ENCODE results near the gene NEO1. TPM values are rescaled to one million over a fixed set of nuclear protein-coding genes. Genes with fewer than 3 reads are reported as not detected.

Gene NEO1
- total and polyA plus RNA-seq, 4 donors = 1.6 to 9.9 (median 5.8) TPM

DNA sequence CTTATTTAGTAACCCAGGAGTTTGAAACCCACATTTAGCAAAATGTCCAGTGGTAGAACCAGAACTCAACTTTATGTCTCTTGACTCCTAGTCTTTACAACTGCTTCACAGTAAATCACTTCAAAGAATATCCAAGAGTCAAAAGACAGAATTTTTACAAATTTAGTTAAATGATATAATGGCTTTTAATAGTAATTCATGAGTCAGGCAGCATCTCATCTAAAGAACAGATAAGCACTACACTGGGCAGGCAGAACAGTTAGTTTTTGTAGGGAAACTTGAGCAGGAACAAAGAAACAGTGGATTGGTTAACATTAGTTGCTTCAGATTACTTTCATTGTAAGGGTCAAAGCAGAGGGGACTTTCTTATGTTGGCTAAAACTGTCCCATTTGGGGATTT, 120.2 kb downstream of the NEO1 start:
- no peak overlapping the region for H3K4me3 ChIP-seq (ENCODE audit: low read depth in 1 of 3, low read length in 3 of 3)
- no peaks in the 10 kb centered on the region for H3K36me3 ChIP-seq (ENCODE audit: control insufficient read depth in 4 of 4, insufficient read depth in 3 of 4, low read depth in 1 of 4, low read length in 3 of 4)
- H3K27me3 ChIP-seq (ENCODE audit: control insufficient read depth in 4 of 4, insufficient read depth in 4 of 4, low read length in 3 of 4) = no peaks in the 10 kb centered on the region
- no peaks in the 10 kb centered on the region for H3K4me1 ChIP-seq (ENCODE audit: control insufficient read depth in 4 of 4, insufficient read depth in 4 of 4, low read length in 3 of 4)
- H3K9ac ChIP-seq (ENCODE audit: low read depth in 1 of 2, low read length in 2 of 2) = no peak overlapping the region
- H3K9me3 ChIP-seq (ENCODE audit: control insufficient read depth in 4 of 4, low read length in 3 of 4) = no peaks in the 10 kb centered on the region
- H3K27ac ChIP-seq (ENCODE audit: low read depth in 1 of 2, low read length in 2 of 2) = no peak overlapping the region
- no peak for DNase-seq (ENCODE audit: low spot score)
- TF ChIP-seq RAD21 (IDR thresholded peaks at IDR 0.05) (no peak), YY1 (IDR thresholded peaks at IDR 0.05) (no peak), FOXA1 (IDR thresholded peaks at IDR 0.05) (no peak), FOXA2 (IDR thresholded peaks at IDR 0.05) (no peak), HNF4G (IDR thresholded peaks at IDR 0.05) (no peak), NR2F2 (IDR thresholded peaks at IDR 0.05) (no peak), GABPA (IDR thresholded peaks at IDR 0.05 in 1 of 2, conservative IDR thresholded peaks at IDR 0.05 in 1 of 2) (no peak)
- TF ChIP-seq, protein P1, sequence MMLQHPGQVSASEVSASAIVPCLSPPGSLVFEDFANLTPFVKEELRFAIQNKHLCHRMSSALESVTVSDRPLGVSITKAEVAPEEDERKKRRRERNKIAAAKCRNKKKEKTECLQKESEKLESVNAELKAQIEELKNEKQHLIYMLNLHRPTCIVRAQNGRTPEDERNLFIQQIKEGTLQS (IDR thresholded peaks at IDR 0.05) = no peak
- TF ChIP-seq, protein P2, sequence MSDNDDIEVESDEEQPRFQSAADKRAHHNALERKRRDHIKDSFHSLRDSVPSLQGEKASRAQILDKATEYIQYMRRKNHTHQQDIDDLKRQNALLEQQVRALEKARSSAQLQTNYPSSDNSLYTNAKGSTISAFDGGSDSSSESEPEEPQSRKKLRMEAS (IDR thresholded peaks at IDR 0.05) = no peak
- TF ChIP-seq, protein P3, sequence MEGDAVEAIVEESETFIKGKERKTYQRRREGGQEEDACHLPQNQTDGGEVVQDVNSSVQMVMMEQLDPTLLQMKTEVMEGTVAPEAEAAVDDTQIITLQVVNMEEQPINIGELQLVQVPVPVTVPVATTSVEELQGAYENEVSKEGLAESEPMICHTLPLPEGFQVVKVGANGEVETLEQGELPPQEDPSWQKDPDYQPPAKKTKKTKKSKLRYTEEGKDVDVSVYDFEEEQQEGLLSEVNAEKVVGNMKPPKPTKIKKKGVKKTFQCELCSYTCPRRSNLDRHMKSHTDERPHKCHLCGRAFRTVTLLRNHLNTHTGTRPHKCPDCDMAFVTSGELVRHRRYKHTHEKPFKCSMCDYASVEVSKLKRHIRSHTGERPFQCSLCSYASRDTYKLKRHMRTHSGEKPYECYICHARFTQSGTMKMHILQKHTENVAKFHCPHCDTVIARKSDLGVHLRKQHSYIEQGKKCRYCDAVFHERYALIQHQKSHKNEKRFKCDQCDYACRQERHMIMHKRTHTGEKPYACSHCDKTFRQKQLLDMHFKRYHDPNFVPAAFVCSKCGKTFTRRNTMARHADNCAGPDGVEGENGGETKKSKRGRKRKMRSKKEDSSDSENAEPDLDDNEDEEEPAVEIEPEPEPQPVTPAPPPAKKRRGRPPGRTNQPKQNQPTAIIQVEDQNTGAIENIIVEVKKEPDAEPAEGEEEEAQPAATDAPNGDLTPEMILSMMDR (IDR thresholded peaks at IDR 0.05; ENCODE audit: low read depth, low read length, missing input control) = no peak
- TF ChIP-seq, protein P4, sequence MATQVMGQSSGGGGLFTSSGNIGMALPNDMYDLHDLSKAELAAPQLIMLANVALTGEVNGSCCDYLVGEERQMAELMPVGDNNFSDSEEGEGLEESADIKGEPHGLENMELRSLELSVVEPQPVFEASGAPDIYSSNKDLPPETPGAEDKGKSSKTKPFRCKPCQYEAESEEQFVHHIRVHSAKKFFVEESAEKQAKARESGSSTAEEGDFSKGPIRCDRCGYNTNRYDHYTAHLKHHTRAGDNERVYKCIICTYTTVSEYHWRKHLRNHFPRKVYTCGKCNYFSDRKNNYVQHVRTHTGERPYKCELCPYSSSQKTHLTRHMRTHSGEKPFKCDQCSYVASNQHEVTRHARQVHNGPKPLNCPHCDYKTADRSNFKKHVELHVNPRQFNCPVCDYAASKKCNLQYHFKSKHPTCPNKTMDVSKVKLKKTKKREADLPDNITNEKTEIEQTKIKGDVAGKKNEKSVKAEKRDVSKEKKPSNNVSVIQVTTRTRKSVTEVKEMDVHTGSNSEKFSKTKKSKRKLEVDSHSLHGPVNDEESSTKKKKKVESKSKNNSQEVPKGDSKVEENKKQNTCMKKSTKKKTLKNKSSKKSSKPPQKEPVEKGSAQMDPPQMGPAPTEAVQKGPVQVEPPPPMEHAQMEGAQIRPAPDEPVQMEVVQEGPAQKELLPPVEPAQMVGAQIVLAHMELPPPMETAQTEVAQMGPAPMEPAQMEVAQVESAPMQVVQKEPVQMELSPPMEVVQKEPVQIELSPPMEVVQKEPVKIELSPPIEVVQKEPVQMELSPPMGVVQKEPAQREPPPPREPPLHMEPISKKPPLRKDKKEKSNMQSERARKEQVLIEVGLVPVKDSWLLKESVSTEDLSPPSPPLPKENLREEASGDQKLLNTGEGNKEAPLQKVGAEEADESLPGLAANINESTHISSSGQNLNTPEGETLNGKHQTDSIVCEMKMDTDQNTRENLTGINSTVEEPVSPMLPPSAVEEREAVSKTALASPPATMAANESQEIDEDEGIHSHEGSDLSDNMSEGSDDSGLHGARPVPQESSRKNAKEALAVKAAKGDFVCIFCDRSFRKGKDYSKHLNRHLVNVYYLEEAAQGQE (IDR thresholded peaks at IDR 0.05) = no peak

DNA sequence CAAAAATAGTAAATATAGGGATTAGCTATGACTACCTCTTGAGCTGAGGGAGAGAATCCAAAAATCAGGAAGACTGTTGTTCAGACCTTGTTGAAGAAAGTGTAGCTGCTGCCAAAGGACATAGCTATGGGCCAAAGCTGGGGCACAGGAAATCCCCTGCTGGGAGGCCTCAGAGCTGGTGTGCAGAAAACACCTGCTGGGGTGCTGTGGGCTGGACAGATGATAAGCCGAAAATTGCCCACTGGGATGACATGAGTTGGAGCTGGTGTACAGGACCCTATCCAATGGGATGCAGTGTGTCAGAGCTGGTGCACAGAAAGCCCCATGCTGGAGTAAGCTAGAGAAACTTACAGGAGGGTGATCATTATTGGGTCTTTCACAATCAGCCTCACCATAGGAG, 121.9 kb downstream of the NEO1 start:
- Histone ChIP-seq H3K4me1 (ENCODE audit: control insufficient read depth in 4 of 4, insufficient read depth in 4 of 4, low read length in 3 of 4) (no peaks in the 10 kb centered on the region), H3K27ac (ENCODE audit: low read depth in 1 of 2, low read length in 2 of 2) (no peak overlapping the region), H3K9me3 (ENCODE audit: control insufficient read depth in 4 of 4, low read length in 3 of 4) (no peaks in the 10 kb centered on the region), H3K27me3 (ENCODE audit: control insufficient read depth in 4 of 4, insufficient read depth in 4 of 4, low read length in 3 of 4) (no peaks in the 10 kb centered on the region), H3K9ac (ENCODE audit: low read depth in 1 of 2, low read length in 2 of 2) (no peak overlapping the region), H3K36me3 (ENCODE audit: control insufficient read depth in 4 of 4, insufficient read depth in 3 of 4, low read depth in 1 of 4, low read length in 3 of 4) (peaks cover 0 to 2% (median 0%) of the 10 kb centered on the region in 4 donors), H3K4me3 (ENCODE audit: low read depth in 1 of 3, low read length in 3 of 3) (no peak overlapping the region)
- WGBS = 100% methylated on average over 1 of the region's 1 CpG
- TF ChIP-seq YY1 (IDR thresholded peaks at IDR 0.05) = no peak
- TF ChIP-seq, protein P2 (IDR thresholded peaks at IDR 0.05) = no peak
- TF ChIP-seq FOXA2 (IDR thresholded peaks at IDR 0.05) = no peak
- no peak for TF ChIP-seq FOXA1 (IDR thresholded peaks at IDR 0.05)
- no peak for TF ChIP-seq SP1 (IDR thresholded peaks at IDR 0.05)
- TF ChIP-seq, protein P3 (IDR thresholded peaks at IDR 0.05; ENCODE audit: low read depth, low read length, missing input control) = no peak
- TF ChIP-seq, protein P4 (IDR thresholded peaks at IDR 0.05) = no peak
- no peak for TF ChIP-seq HNF4A (conservative IDR thresholded peaks at IDR 0.05)
- no peak for TF ChIP-seq JUND (IDR thresholded peaks at IDR 0.05)
- TF ChIP-seq RAD21 (IDR thresholded peaks at IDR 0.05) = no peak
- no peak for TF ChIP-seq GABPA (IDR thresholded peaks at IDR 0.05 in 1 of 2, conservative IDR thresholded peaks at IDR 0.05 in 1 of 2)
- TF ChIP-seq TAF1 (conservative IDR thresholded peaks at IDR 0.05) = no peak
- TF ChIP-seq NR2F2 (IDR thresholded peaks at IDR 0.05) = no peak
- TF ChIP-seq HNF4G (IDR thresholded peaks at IDR 0.05) = no peak
- TF ChIP-seq, protein P1 (IDR thresholded peaks at IDR 0.05) = no peak
- no peak for DNase-seq (ENCODE audit: low spot score)
